Progenitor cell of endocrine pancreas (in vitro differentiated cells): ENCODE data around the gene CNN3. TPM values are rescaled to one million over a fixed set of nuclear protein-coding genes. Genes with fewer than 3 reads are reported as not detected.
A peak's percentile ranks its signal among the peaks of the same experiment; 100 is the strongest.

Experiments
- DNase-seq: peaks from one replicate; pipeline ENCODE4 v3.0.0; 2021; ENCODE audit warnings: low spot score; ENCODE audit not compliant: unreplicated experiment
- H3K27ac Mint-ChIP-seq: 2 replicates; pipeline ENCODE4 v1.8.0; 2021; ENCODE audit warnings: mild to moderate bottlenecking, moderate library complexity, mixed read lengths
- H3K27me3 Mint-ChIP-seq: 2 replicates; pipeline ENCODE4 v1.8.0; 2021; ENCODE audit warnings: mixed read lengths
- H3K36me3 Mint-ChIP-seq: 2 replicates; pipeline ENCODE4 v1.8.0; 2022; ENCODE audit warnings: mixed read lengths; ENCODE audit not compliant: insufficient read depth
- H3K4me1 Mint-ChIP-seq: 2 replicates; pipeline ENCODE4 v1.8.0; 2021; ENCODE audit warnings: low read depth, mixed read lengths
- H3K4me3 Mint-ChIP-seq: 2 replicates; pipeline ENCODE4 v1.8.0; 2021; ENCODE audit warnings: low read depth, mild to moderate bottlenecking, moderate library complexity, mixed read lengths
- H3K9me3 Mint-ChIP-seq: 2 replicates; pipeline ENCODE4 v1.8.0; 2021; ENCODE audit warnings: low read depth, mixed read lengths
- CTCF ChIP-seq: fragments of 200-600 bp; sonication (generic); IDR thresholded peaks from one replicate; pipeline ENCODE4 v1.5.0; 2021; ENCODE audit warnings: antibody characterized with exemption, mild to moderate bottlenecking; ENCODE audit not compliant: unreplicated experiment
- long read RNA-seq: library from polyadenylated mRNA; unstranded; transcript quantifications from one replicate; pipeline ENCODE4 v2.0.0, GENCODE V29; 2020
- total RNA-seq: library from RNA; stranded (reverse); gene quantifications from 2 replicates; pipeline ENCODE4 v1.2.1, GENCODE V29; 2021

Gene CNN3
- total RNA-seq = 341 and 342 TPM in 2 replicates
- long read RNA-seq, transcript CNN3-207 (7 exons, 1,902 nt) = minor isoform, 8 of 2,488 reads
- long read RNA-seq, transcript CNN3-202 (6 exons, 1,974 nt) = minor isoform, 8 of 2,488 reads
- long read RNA-seq, transcript CNN3-201 (7 exons, 2,165 nt) = major isoform, 2,355 of 2,488 reads
- long read RNA-seq, partial matches to known transcripts = 25 of 2,488 reads
- long read RNA-seq, other reads (novel, unspliced or antisense) = 89 of 2,488 reads

DNA sequence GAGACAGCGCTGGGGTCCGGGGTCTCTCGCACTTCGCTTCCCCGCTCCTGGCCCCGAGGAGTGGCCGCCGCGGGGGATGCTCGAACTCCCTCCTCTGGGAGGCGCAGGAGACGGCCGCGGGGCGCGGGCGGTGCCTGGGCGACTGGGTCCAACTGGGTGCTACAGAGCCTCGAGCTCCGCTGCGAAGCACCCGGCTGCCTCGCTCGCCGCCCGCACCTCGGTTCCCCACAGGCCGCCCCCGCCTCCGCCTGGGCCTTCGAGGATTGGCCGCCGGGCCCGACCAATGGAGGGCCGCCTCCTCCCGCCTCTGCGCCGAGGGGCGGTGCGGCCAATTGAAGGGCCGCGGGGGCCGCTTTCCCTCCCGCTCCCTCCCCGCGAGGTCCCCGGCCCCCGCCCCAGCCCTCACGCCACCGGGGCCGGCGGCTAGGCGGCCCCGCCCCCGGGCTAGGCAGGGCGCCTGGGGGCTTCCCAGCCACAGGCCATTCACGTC, at the start of gene CNN3:
TSS of gene CNN3 (minus strand) at position 196 of the 490 bp plus-strand sequence. CDS start 216 bp downstream, outside the sequence.
- peaks cover 57% of the 10 kb centered on the region for H3K4me1 Mint-ChIP-seq
- H3K27me3 Mint-ChIP-seq = no peaks in the 10 kb centered on the region
- peak; percentile 93 for DNase-seq
- H3K36me3 Mint-ChIP-seq = peaks cover 10% of the 10 kb centered on the region
- H3K9me3 Mint-ChIP-seq = peaks cover 3% of the 10 kb centered on the region
- peak within 1 kb of the TSS; percentile 100 for H3K27ac Mint-ChIP-seq
- TF ChIP-seq CTCF = no peak
- H3K4me3 Mint-ChIP-seq = peak within 1 kb of the TSS; percentile 99

- H3K36me3 Mint-ChIP-seq = peaks cover 3% of the 10 kb centered on the region
- no peaks in the 10 kb centered on the region for H3K27me3 Mint-ChIP-seq
- TF ChIP-seq CTCF = no peak
- peaks cover 13% of the 10 kb centered on the region for H3K4me1 Mint-ChIP-seq
- no peaks in the 10 kb centered on the region for H3K9me3 Mint-ChIP-seq
- no peak for DNase-seq
- no peak overlapping the region for H3K4me3 Mint-ChIP-seq
- H3K27ac Mint-ChIP-seq = no peak overlapping the region
Measured at GRCh38 chr1:94974824-94975223, 47.9 kb upstream of the CNN3 start.

DNA sequence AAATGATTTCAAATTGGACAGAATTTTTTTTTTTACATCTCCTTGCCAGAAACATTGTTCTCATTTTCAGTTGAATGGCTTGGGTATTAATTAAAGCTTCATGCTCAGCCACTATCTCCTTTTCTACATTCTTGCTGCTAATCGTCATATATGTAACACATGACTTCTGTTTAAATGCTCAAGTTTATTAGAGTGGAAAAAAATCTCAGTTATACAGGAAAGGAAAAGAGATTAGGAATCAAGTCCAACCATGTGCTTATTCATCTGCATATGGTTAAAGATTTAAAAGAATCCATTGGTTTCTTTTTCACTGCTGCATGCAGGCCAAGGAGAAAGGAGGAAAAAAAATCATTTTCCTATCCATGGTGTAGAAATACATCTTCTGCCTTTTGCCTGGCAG, 47.3 kb upstream of the CNN3 start:
- Mint-ChIP-seq H3K4me3 (no peak overlapping the region), H3K36me3 (peaks cover 3% of the 10 kb centered on the region), H3K27ac (no peak overlapping the region), H3K4me1 (peaks cover 8% of the 10 kb centered on the region), H3K27me3 (no peaks in the 10 kb centered on the region), H3K9me3 (no peaks in the 10 kb centered on the region)
- TF ChIP-seq CTCF = no peak
- DNase-seq = no peak

DNA sequence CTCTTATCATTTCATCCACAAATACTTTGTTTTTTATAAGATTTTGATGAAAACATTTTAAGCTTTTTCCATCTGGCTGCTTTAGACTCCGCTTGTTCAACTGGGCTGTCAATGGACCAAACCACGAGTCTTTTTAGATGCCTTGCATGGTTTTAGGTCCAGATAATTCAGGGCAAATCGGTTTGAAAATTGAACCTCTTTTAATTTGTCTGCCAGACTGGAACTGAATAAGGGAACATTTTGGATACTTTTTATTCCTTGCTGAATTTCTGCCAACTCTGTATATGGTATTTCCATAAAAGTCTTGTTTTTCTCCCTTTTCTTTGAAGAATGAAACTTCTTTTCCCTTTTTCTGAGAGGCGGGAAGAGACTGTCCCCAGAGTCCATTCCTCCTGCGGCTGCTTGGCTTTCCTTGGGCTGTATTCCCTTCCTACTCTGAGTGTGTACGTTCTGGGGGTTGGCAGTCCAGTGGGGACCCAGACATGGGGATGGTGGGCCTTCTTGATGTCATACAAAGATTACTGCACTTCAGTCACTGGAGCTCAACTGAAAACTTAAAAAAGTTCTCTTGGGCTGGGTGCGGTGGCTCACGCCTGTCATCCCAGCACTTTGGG, 46.5 kb upstream of the CNN3 start:
- Mint-ChIP-seq H3K27ac (no peak overlapping the region), H3K9me3 (no peaks in the 10 kb centered on the region), H3K36me3 (peaks cover 3% of the 10 kb centered on the region)

More for the DNA sequence above, 46.5 kb upstream of the CNN3 start:
- Mint-ChIP-seq H3K4me1 (peaks cover 8% of the 10 kb centered on the region), H3K4me3 (no peak overlapping the region), H3K27me3 (no peaks in the 10 kb centered on the region)
- DNase-seq = no peak
- no peak for TF ChIP-seq CTCF
